T-helper 1 cell treated with Interleukin-12 subunit alpha and Interleukin-12 subunit beta and Interleukin-4 antibody, amounts not matched to agents 30 μg/mL and 1 μg/mL, for 36 hours (primary cell): ENCODE measurements around the gene OR8H3.
"Not testable (repeated sequence)": the region's sequence is repeated elsewhere in the genome, so short reads cannot be mapped to it uniquely, and the experiment has no call there.

Experiments used
- H3K27ac Mint-ChIP-seq: one replicate; pipeline ENCODE4 v1.8.0; 2021; ENCODE audit warnings: mild to moderate bottlenecking, mixed read lengths
- H3K27me3 Mint-ChIP-seq: one replicate; pipeline ENCODE4 v1.8.0; 2021; ENCODE audit warnings: low read depth, mixed read lengths
- H3K36me3 Mint-ChIP-seq: one replicate; pipeline ENCODE4 v1.8.0; 2021; ENCODE audit warnings: low read depth, mixed read lengths
- H3K4me1 Mint-ChIP-seq: one replicate; pipeline ENCODE4 v1.8.0; 2021; ENCODE audit warnings: low read depth, mixed read lengths
- H3K4me3 Mint-ChIP-seq: one replicate; pipeline ENCODE4 v1.8.0; 2021; ENCODE audit warnings: mild to moderate bottlenecking, moderate library complexity, mixed read lengths
- H3K9me3 Mint-ChIP-seq: one replicate; pipeline ENCODE4 v1.8.0; 2021; ENCODE audit warnings: mixed read lengths

The OR8H3 gene, protein sequence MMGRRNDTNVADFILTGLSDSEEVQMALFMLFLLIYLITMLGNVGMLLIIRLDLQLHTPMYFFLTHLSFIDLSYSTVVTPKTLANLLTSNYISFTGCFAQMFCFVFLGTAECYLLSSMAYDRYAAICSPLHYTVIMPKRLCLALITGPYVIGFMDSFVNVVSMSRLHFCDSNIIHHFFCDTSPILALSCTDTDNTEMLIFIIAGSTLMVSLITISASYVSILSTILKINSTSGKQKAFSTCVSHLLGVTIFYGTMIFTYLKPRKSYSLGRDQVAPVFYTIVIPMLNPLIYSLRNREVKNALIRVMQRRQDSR

DNA sequence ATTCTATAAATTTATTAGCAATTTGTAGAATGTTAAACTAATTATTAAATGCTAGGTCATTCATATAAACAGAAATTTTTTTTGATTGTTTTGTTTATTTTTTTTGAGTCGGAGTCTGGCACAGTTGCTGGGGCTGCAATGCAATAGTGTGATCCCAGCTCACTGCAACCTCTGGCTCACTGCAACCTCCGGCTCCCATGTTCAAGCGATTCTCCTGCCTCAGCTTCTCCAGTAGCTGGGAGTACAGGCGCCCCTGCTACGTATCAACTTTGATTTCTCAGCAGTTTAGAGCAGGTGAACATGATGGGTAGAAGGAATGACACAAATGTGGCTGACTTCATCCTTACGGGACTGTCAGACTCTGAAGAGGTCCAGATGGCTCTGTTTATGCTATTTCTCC, at the start of gene OR8H3:
Gene OR8H3 (plus strand): TSS at position 301 of the 400 bp plus-strand sequence. CDS start 0 bp downstream, at position 301.
- no peaks in the 10 kb centered on the region for H3K27me3 Mint-ChIP-seq
- H3K27ac Mint-ChIP-seq, result no peak within 1 kb of the TSS
- H3K9me3 Mint-ChIP-seq, result peaks cover 17% of the 10 kb centered on the region
- H3K4me3 Mint-ChIP-seq, result no peak within 1 kb of the TSS
- no peaks in the 10 kb centered on the region for H3K36me3 Mint-ChIP-seq
- H3K4me1 Mint-ChIP-seq, result no peaks in the 10 kb centered on the region

DNA sequence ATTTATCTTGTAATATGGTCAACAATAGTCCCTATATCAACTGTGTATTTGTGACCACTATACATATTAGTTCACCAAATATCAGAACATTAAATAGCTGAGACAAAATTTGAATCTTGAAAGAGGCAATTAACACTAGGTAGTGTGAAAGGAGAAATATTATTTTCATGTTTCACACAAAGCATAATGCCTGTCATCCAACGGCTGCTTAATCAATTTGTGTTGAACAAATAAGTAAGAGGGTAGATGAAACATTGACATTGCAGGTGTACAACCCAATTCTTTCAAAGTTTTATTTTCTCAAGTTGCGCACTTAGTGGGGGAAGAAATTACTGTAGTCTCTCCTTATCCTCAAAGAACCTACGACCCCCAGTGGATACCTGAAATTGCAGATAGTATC, 32.5 kb upstream of the OR8H3 start:
- Mint-ChIP-seq H3K4me1 (no peaks in the 10 kb centered on the region), H3K27ac (no peak overlapping the region), H3K27me3 (no peaks in the 10 kb centered on the region), H3K4me3 (no peak overlapping the region), H3K36me3 (no peaks in the 10 kb centered on the region), H3K9me3 (peaks cover 22% of the 10 kb centered on the region)

DNA sequence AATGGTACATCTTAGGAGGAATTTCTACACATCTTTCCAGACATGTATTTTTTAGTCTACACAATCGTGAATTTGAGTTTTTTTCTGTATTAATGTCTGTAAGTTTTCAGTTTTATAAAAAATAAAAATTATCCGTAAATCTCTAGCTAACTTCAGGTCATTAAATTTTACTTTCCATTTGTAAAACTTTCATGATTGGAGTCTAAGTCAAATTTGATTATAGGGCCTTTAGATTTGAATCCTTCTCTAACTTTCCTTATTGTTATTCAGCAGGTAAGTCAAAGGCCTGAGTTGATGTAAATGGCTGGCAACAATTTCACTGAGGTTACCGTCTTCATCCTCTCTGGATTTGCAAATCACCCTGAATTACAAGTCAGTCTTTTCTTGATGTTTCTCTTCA, 29.2 kb upstream of the OR8H3 start, which contains the start of gene OR8I2:
Gene OR8I2 (plus strand): TSS at position 301 of the 400 bp plus-strand sequence. CDS start 0 bp downstream, at position 301.
- Mint-ChIP-seq H3K4me1 (no peaks in the 10 kb centered on the region), H3K9me3 (peaks cover 17% of the 10 kb centered on the region)

DNA sequence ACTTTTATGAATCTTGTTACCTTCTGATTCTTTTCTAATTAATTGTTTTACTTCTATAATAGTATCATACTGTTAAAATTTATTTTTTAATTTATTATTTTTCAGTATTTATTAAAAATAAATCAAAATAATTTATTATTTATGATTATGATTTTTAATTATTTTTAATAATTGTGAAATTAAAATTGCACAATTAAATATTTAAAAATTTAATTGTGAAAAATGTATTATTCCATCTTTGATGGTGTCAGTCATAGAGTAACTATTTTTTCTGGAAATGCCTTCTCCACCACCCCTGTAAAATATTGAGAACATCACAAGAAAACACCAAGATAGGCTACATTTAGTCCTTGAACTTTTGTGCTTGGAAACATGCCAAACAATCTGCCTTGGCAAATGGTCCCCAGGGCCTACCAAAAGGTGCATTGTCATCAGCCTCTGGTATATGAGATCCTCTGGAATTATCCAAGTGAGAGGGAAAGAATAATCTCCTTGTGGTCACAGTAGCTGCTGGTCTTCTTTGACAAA, 18.9 kb upstream of the OR8H3 start, which contains the start of gene OR8H2:
Gene OR8H2 (plus strand): TSS at position 478 of the 528 bp plus-strand sequence. CDS start 1,356 bp downstream, outside the sequence.
- H3K27me3 Mint-ChIP-seq, result no peaks in the 10 kb centered on the region
- H3K27ac Mint-ChIP-seq, result no peak within 1 kb of the TSS
- H3K4me3 Mint-ChIP-seq, result no peak within 1 kb of the TSS
- H3K9me3 Mint-ChIP-seq, result peaks cover 22% of the 10 kb centered on the region
- H3K4me1 Mint-ChIP-seq, result no peaks in the 10 kb centered on the region
- no peaks in the 10 kb centered on the region for H3K36me3 Mint-ChIP-seq

More for the DNA sequence above, 29.2 kb upstream of the OR8H3 start, which contains the start of gene OR8I2:
- H3K27me3 Mint-ChIP-seq, result no peaks in the 10 kb centered on the region
- H3K27ac Mint-ChIP-seq, result no peak within 1 kb of the TSS
- no peaks in the 10 kb centered on the region for H3K36me3 Mint-ChIP-seq
- H3K4me3 Mint-ChIP-seq, result no peak within 1 kb of the TSS

DNA sequence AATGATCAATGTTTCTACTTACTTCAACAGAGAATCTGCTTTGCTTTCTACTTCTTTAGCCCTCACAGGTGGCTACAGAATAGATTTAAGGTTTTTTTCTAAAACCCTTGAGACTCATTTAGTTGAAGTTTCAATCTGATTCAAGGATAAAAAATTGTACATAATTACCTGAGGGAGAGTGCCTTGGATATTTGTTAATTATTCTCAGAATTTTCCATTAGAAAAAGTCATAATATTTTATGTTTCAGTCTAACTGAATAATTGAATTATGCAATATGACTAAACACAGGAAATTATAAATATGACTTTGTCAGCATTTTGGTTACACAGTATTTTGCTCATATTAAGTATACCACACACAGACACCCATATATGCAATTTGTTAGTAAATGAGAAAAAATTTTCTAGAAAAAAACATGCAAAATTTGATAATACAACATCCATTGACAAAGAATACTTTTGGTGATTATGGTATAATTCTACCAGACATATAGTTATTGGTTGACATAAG, 18.0 kb downstream of the OR8H3 start, which contains the start of gene OR8J3:
Gene OR8J3 (minus strand): TSS at position 51 of the 511 bp plus-strand sequence. CDS start 2,483 bp downstream, outside the sequence.
- Mint-ChIP-seq H3K36me3 (no peaks in the 10 kb centered on the region), H3K4me3 (no peak within 1 kb of the TSS), H3K27ac (no peak within 1 kb of the TSS), H3K4me1 (no peaks in the 10 kb centered on the region), H3K9me3 (peaks cover 7% of the 10 kb centered on the region), H3K27me3 (no peaks in the 10 kb centered on the region)

DNA sequence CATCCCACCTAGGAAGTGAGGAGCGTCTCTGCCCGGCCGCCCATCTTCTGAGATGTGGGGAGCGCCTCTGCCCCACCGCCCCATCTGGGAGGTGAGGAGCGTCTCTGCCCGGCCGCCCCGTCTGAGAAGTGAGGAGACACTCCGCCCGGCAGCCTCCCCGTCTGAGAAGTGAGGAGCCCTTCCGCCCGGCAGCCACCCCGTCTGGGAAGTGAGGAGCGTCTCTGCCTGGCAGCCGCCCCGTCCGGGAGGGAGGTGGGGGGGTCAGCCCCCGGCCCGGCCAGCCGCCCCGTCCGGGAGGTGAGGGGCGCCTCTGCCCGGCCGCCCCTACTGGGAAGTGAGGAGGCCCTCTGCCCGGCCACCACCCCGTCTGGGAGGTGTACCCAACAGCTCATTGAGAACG, 21.5 kb downstream of the OR8H3 start:
- H3K27me3 Mint-ChIP-seq, H3K27ac Mint-ChIP-seq, H3K4me1 Mint-ChIP-seq, H3K36me3 Mint-ChIP-seq, H3K4me3 Mint-ChIP-seq: not testable (repeated sequence)
- H3K9me3 Mint-ChIP-seq, result peaks cover 14% of the 10 kb centered on the region

DNA sequence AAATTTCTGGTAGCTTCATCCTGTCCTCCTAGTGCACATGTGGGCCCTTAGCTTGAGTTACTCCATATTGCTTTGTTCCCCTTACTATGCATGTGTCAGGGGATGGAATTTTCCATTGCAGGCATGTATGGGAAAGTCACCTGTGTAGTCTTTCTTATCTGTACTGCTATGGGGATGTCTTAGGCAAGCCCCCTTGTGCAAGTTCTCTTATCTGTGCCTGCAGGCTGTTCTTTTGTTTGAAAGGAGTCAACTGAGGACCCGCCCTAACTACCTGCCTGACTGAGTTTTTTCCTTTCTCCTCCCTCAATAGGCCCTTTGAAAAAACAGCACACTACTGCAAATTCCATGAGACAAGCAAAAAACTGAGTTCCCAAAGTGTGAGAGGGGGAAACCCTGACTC, 29.2 kb downstream of the OR8H3 start:
- Mint-ChIP-seq H3K36me3 (no peaks in the 10 kb centered on the region), H3K9me3 (peaks cover 43% of the 10 kb centered on the region), H3K27me3 (no peaks in the 10 kb centered on the region), H3K27ac (no peak overlapping the region), H3K4me3 (no peak overlapping the region), H3K4me1 (no peaks in the 10 kb centered on the region)

DNA sequence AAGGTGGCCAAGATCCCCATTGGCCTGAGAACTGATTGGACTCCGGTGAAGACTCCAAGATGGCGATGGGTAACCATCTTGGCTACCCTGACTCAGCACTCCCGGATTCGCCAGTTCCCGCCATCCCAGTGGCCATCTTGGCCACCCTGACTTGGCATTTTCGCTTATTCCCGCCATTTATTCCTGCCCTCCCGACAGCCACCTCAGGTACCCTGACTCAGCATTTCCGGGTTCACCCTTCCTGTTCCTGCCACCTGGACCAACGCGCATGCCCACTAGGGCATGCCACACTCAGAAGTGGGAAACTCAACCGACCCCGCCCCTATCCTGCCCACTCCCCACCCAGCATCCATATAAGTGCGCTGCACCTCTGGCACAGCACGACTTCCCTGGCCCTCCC, 30.2 kb downstream of the OR8H3 start:
- Mint-ChIP-seq H3K9me3 (peaks cover 39% of the 10 kb centered on the region), H3K4me3 (no peak overlapping the region)

DNA sequence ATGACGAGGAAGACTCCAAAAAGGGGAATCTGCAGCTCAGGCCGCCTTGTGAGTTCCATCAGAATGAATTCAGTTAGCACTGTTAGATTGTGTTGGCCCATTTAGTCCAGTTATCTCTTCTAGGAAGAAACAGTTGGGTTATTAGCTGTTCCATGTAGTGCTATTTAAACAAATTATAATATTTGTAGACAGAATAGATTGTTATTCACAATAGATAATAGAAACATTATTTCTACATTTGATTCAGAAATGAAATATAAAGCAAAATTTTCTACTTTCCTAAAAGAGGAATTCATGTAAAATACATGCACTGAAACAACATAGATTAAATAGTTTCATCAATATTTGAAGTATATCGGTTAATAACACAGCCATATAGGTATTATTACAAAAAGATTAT, 38.0 kb downstream of the OR8H3 start, which contains the start of gene OR8K5:
Gene OR8K5 (minus strand): TSS at position 101 of the 400 bp plus-strand sequence. CDS start 0 bp downstream, at position 101.
- no peak within 1 kb of the TSS for H3K27ac Mint-ChIP-seq
- H3K4me1 Mint-ChIP-seq, result no peaks in the 10 kb centered on the region
- no peaks in the 10 kb centered on the region for H3K36me3 Mint-ChIP-seq
- H3K4me3 Mint-ChIP-seq, result no peak within 1 kb of the TSS
- H3K9me3 Mint-ChIP-seq, result peaks cover 13% of the 10 kb centered on the region
- no peaks in the 10 kb centered on the region for H3K27me3 Mint-ChIP-seq

More for the DNA sequence above, 30.2 kb downstream of the OR8H3 start:
- Mint-ChIP-seq H3K27me3 (no peaks in the 10 kb centered on the region), H3K27ac (no peak overlapping the region), H3K4me1 (no peaks in the 10 kb centered on the region), H3K36me3 (no peaks in the 10 kb centered on the region)

DNA sequence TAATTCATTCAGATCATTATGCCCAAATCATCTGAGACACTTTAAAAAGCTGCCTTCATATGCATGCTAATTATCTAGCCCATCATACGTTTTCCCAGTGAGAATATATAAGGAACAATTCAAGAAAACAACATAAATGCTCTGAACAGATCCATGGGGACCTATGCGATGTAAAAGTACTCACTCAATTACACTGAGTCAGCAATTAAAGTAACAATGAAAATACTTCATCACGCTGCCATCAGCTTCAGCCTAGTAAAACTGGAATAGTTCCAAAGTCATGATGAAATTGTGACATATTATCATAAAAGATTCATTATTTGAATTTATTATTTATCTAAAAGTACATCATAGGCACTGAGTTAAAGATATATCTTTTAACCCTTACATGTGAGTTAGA, 41.6 kb downstream of the OR8H3 start:
- Mint-ChIP-seq H3K4me1 (no peaks in the 10 kb centered on the region), H3K27ac (no peak overlapping the region), H3K36me3 (no peaks in the 10 kb centered on the region), H3K4me3 (no peak overlapping the region), H3K9me3 (peaks cover 22% of the 10 kb centered on the region), H3K27me3 (no peaks in the 10 kb centered on the region)

DNA sequence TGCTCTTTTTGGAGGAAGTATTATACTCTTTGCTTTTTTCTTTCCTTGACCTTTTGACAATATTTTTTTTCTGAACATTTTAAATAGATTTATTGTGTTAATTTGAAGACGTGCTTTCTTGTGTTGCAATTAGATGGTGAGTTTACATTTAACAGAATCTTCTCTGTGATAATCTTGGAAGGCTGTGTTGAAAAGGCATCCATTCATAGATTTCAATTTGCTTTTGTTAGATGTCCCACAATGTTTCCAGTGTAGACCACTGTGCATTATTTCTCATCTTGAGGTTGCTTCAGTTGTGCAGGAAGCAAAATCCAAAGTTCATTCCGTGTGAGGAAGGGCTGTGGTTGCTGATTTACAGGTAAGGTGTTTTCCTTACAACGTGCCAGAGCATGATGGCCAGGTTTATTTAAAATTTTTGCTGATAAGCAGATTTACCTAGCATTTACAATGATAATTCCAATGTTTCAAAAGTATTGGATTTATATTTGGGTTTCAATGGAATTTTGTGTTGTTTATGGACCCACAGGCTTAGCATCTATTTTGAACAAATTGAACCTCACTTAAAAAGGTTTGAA, 50.2 kb downstream of the OR8H3 start:
- Mint-ChIP-seq H3K27me3 (no peaks in the 10 kb centered on the region), H3K36me3 (no peaks in the 10 kb centered on the region), H3K4me1 (no peaks in the 10 kb centered on the region), H3K4me3 (no peak overlapping the region), H3K27ac (no peak overlapping the region), H3K9me3 (peaks cover 26% of the 10 kb centered on the region)
